CD4-positive, alpha-beta memory T cell (primary cell): ENCODE measurements around the gene PER1. TPM values are rescaled to one million over a fixed set of nuclear protein-coding genes. Genes with fewer than 3 reads are reported as not detected.
A peak's percentile ranks its signal among the peaks of the same experiment; 100 is the strongest.

Source experiments
- CTCF ChIA-PET: fragments of 350-600 bp; sonication (Branson Sonifier 250); formaldehyde crosslinking; loops from one replicate; lab custom pipeline; 2021; ENCODE audit warnings: inconsistent platforms; ENCODE audit not compliant: partially characterized antibody; lab: Charles Lee
- POLR2A ChIA-PET: fragments of 350-600 bp; sonication (Branson Sonifier 250); formaldehyde crosslinking; loops from one replicate; lab custom pipeline; 2021; ENCODE audit not compliant: partially characterized antibody; lab: Charles Lee
- DNase-seq, 5 donors: peaks; one replicate each; pipeline versions ENCODE4 v3.0.0 to v3.0.0-alpha.2; 2020 to 2022; ENCODE audit warnings: mixed read lengths in 1 of 5
- H3K27ac ChIP-seq: one replicate; pipeline ENCODE4 v1.7.0; 2013; ENCODE audit warnings: low read depth, low read length
- H3K27me3 ChIP-seq: 2 replicates; pipeline ENCODE4 v1.7.0; 2013; ENCODE audit warnings: mild to moderate bottlenecking, low read length, moderate library complexity; ENCODE audit not compliant: insufficient read depth
- H3K36me3 ChIP-seq: 2 replicates; pipeline ENCODE4 v1.7.0; 2013; ENCODE audit warnings: mild to moderate bottlenecking, low read length, moderate library complexity; ENCODE audit not compliant: insufficient read depth
- H3K4me1 ChIP-seq: 2 replicates; pipeline ENCODE4 v1.7.0; 2013; ENCODE audit warnings: mild to moderate bottlenecking, low read length, moderate library complexity; ENCODE audit not compliant: insufficient read depth
- H3K4me3 ChIP-seq, 2 donors: one replicate each; pipeline ENCODE4 v1.7.0; 2013; ENCODE audit warnings: low read length in 2 of 2, mild to moderate bottlenecking in 1 of 2
- H3K9me3 ChIP-seq, 2 donors: one replicate each; pipeline ENCODE4 v1.7.0; 2013; ENCODE audit warnings: low read length in 2 of 2, control low read depth in 1 of 2; ENCODE audit not compliant: control insufficient read depth in 1 of 2
- H3K27ac Mint-ChIP-seq, 7 donors: one replicate each; pipeline ENCODE4 v1.8.0; 2020 to 2021; ENCODE audit warnings: mixed read lengths in 7 of 7, mild to moderate bottlenecking in 6 of 7, inconsistent platforms in 3 of 7, moderate library complexity in 3 of 7
- H3K27me3 Mint-ChIP-seq, 2 donors: one replicate each; pipeline ENCODE4 v1.8.0; 2020 to 2021; ENCODE audit warnings: mixed read lengths in 2 of 2
- H3K36me3 Mint-ChIP-seq, 2 donors: one replicate each; pipeline ENCODE4 v1.8.0; 2020 to 2021; ENCODE audit warnings: mixed read lengths in 2 of 2, inconsistent platforms in 1 of 2, mild to moderate bottlenecking in 1 of 2
- H3K4me1 Mint-ChIP-seq, 4 donors: one replicate each; pipeline ENCODE4 v1.8.0; 2020 to 2021; ENCODE audit warnings: mixed read lengths in 4 of 4, mild to moderate bottlenecking in 1 of 4
- H3K4me3 Mint-ChIP-seq, 8 donors: one replicate each; pipeline ENCODE4 v1.8.0; 2020 to 2021; ENCODE audit warnings: mixed read lengths in 8 of 8, mild to moderate bottlenecking in 7 of 8, moderate library complexity in 6 of 8, inconsistent platforms in 3 of 8
- H3K9me3 Mint-ChIP-seq, 8 donors: one replicate each; pipeline ENCODE4 v1.8.0; 2020 to 2021; ENCODE audit warnings: mixed read lengths in 8 of 8, mild to moderate bottlenecking in 5 of 8, inconsistent platforms in 3 of 8, moderate library complexity in 1 of 8
- intact Hi-C: fragments of 100-400 bp; cut with micrococcal nuclease; formaldehyde crosslinking; loops from one replicate; pipeline ENCODE4 v1.15.1; 2023
- polyA plus RNA-seq, 2 donors: library from polyadenylated mRNA; unstranded; fragments of 300-500 nt; fragmentation: Illumina TruSeq; gene quantifications; one replicate each; pipeline ENCODE4 v1.2.3, GENCODE V29; 2021
- total RNA-seq, 2 experiments: library from RNA; stranded (reverse); gene quantifications; one replicate each; pipeline ENCODE4 v1.2.3, GENCODE V29; 2021

The PER1 gene, protein sequence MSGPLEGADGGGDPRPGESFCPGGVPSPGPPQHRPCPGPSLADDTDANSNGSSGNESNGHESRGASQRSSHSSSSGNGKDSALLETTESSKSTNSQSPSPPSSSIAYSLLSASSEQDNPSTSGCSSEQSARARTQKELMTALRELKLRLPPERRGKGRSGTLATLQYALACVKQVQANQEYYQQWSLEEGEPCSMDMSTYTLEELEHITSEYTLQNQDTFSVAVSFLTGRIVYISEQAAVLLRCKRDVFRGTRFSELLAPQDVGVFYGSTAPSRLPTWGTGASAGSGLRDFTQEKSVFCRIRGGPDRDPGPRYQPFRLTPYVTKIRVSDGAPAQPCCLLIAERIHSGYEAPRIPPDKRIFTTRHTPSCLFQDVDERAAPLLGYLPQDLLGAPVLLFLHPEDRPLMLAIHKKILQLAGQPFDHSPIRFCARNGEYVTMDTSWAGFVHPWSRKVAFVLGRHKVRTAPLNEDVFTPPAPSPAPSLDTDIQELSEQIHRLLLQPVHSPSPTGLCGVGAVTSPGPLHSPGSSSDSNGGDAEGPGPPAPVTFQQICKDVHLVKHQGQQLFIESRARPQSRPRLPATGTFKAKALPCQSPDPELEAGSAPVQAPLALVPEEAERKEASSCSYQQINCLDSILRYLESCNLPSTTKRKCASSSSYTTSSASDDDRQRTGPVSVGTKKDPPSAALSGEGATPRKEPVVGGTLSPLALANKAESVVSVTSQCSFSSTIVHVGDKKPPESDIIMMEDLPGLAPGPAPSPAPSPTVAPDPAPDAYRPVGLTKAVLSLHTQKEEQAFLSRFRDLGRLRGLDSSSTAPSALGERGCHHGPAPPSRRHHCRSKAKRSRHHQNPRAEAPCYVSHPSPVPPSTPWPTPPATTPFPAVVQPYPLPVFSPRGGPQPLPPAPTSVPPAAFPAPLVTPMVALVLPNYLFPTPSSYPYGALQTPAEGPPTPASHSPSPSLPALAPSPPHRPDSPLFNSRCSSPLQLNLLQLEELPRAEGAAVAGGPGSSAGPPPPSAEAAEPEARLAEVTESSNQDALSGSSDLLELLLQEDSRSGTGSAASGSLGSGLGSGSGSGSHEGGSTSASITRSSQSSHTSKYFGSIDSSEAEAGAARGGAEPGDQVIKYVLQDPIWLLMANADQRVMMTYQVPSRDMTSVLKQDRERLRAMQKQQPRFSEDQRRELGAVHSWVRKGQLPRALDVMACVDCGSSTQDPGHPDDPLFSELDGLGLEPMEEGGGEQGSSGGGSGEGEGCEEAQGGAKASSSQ (N-terminal part only)
- total RNA-seq (10 to 100 TPM; 78.9 to 79.4 TPM), polyA plus RNA-seq (10 to 100 TPM in 1 of 2 donors, 1 to 10 TPM in 1; 3.7 to 18.6 TPM)

DNA sequence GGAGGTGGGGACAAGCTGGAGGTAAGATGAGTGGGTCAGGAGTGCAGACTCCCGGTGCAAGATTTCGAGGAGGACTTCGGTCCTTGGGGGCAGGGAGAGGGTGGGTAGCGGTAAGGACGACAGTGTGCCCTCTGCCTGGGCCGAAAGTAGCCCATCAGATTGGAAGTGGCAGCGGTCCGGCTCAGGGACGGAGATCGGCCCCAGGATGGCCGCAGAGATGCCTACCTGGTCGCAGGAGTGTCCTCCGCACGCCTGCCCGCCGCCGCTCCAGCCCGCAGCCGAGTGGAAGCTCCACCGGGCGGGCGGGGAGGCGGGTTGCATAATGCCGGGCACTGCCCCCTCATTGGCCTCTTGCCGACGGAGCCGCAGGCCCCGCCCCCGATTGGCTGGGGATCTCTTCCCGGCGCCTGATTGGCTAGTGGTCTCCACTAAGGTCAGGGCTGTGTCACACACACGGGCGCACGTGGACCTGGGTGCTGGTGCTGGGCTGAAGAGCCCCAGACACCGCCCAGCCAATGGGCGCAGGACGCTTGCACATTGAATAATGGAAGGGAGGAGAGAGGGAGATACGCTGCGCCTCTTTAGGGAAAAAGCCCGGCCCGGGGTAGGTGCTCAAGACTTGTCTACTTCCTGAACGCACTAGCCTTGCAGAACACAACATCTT lies at the start of gene PER1:
Gene PER1, minus strand, starts transcription at position 293 of the 664 bp plus-strand sequence. CDS start 1,698 bp downstream, outside the sequence.
- Histone ChIP-seq H3K9me3 (no peaks in the 10 kb centered on the region), H3K4me3 (peak within 1 kb of the TSS; percentile 74 to 89), H3K4me1 (peaks cover 60% of the 10 kb centered on the region), H3K27me3 (no peaks in the 10 kb centered on the region), H3K27ac (peak within 1 kb of the TSS; percentile 100), H3K36me3 (peaks cover 33% of the 10 kb centered on the region)
- H3K36me3 Mint-ChIP-seq = peaks cover 14 to 53% of the 10 kb centered on the region in 2 donors
- intact Hi-C loops = no loop called here
- peaks cover 30 to 58% (median 38%) of the 10 kb centered on the region in 4 donors for H3K4me1 Mint-ChIP-seq
- ChIA-PET CTCF (interaction anchor here (0.9 to 7.7 kb wide), 4 partner anchors 12 to 149 kb away, joined by 3 to 93 read pairs (median 8); no protein-coding TSS in a partner anchor), POLR2A (interaction anchor here (0.6 to 23.4 kb wide), 14 partner anchors 8 to 465 kb away, joined by 3 to 1074 read pairs (median 8); partner anchors contain the start of genes ALOXE3, BORCS6, CTC1 and HES7)
- DNase-seq = peak; percentile 83 to 94 (median 87)
- no peak within 1 kb of the TSS for H3K27ac Mint-ChIP-seq
- peak within 1 kb of the TSS in 7 of 8 donors; percentile 91 to 98 (median 93) for H3K4me3 Mint-ChIP-seq
- H3K27me3 Mint-ChIP-seq = no peaks in the 10 kb centered on the region
- H3K9me3 Mint-ChIP-seq = peaks cover 0 to 21% (median 0%) of the 10 kb centered on the region in 8 donors

DNA sequence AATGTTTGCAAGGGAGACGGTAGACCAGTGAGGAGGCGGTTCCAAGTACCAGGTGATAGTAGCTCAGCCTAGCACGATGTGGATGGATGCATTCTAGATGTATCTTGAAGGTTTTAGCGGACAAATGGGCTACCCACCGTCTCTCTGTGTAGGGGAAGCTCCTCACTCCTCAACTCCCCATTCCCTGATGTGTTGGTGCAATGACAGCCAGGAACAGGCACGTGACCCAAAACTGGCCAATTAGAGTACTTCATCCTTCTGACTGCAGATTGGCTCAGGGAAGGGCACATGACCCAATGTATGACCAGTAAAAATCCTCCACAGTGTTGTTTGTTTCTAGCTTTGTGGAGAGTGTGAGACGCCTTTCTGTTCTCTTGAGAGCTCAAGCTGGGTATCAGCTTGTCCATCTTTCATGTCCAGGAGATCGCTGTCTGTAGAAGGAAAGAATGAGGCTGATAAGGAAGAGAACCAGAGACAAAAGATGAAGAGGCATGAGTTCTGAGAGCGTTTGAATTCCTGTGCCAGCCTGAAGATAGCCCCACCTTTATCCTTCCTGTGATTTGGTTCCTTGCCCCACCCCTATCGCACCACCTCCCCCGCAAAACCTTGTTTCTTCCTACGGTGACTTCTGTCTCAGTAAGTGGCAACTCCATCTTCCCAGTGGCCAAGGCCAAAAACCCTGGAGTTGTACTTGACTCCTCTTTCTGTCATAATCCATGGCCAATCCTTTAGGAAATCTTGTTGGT lies 40.0 kb upstream of the PER1 start:
- ChIA-PET POLR2A (interaction anchor here (1.2 to 26.2 kb wide), 13 partner anchors 8 to 357 kb away, joined by 3 to 1074 read pairs (median 15); partner anchors contain the start of genes ALOXE3, AURKB, CTC1 and PER1), CTCF (interaction anchor here (0.8 to 1.6 kb wide), 8 partner anchors 31 to 109 kb away, joined by 3 to 10 read pairs (median 4); no protein-coding TSS in a partner anchor)
- peak overlapping the region; percentile 15 for H3K27ac ChIP-seq
- H3K27me3 ChIP-seq = no peaks in the 10 kb centered on the region
- Mint-ChIP-seq H3K4me3 (no peak overlapping the region), H3K36me3 (peaks cover 0 to 4% of the 10 kb centered on the region in 2 donors), H3K27me3 (no peaks in the 10 kb centered on the region), H3K4me1 (peaks cover 12 to 22% (median 16%) of the 10 kb centered on the region in 4 donors), H3K27ac (no peak overlapping the region), H3K9me3 (no peaks in the 10 kb centered on the region)
- H3K9me3 ChIP-seq = no peaks in the 10 kb centered on the region
- no peaks in the 10 kb centered on the region for H3K36me3 ChIP-seq
- intact Hi-C loops = no loop called here
- peak overlapping the region in 1 of 2 donors; percentile 25 for H3K4me3 ChIP-seq
- peaks cover 44% of the 10 kb centered on the region for H3K4me1 ChIP-seq
- peak; percentile 56 to 74 (median 66) for DNase-seq

- Mint-ChIP-seq H3K36me3 (peaks cover 0 to 4% of the 10 kb centered on the region in 2 donors), H3K9me3 (no peaks in the 10 kb centered on the region), H3K27ac (peak overlapping the region in 5 of 7 donors; percentile 78 to 94 (median 91)), H3K4me1 (peaks cover 7 to 15% (median 12%) of the 10 kb centered on the region in 4 donors), H3K27me3 (no peaks in the 10 kb centered on the region), H3K4me3 (peak overlapping the region in 4 of 8 donors; percentile 13 to 92 (median 66))
- Histone ChIP-seq H3K9me3 (no peaks in the 10 kb centered on the region), H3K27me3 (no peaks in the 10 kb centered on the region), H3K27ac (no peak overlapping the region), H3K36me3 (no peaks in the 10 kb centered on the region), H3K4me1 (peaks cover 44% of the 10 kb centered on the region), H3K4me3 (peak overlapping the region in 1 of 2 donors; percentile 100)
- CTCF ChIA-PET = interaction anchor here (0.8 to 5.9 kb wide), 9 partner anchors 9 to 105 kb away, joined by 3 to 72 read pairs (median 4); partner anchors contain the start of genes ALOXE3, CTC1 and SLC25A35
- no peak for DNase-seq
- intact Hi-C loops = loop anchor here (1.0 kb wide), 1 partner anchor 10 kb away; no protein-coding TSS in a partner anchor
- POLR2A ChIA-PET = interaction anchor here (0.9 to 26.2 kb wide), 17 partner anchors 9 to 764 kb away, joined by 3 to 1074 read pairs (median 48); partner anchors contain the start of genes ALOXE3, AURKB, CTC1 and HES7
These were observed 38.3 kb upstream of the PER1 start for GRCh38 chr17:8190506-8190905.

DNA sequence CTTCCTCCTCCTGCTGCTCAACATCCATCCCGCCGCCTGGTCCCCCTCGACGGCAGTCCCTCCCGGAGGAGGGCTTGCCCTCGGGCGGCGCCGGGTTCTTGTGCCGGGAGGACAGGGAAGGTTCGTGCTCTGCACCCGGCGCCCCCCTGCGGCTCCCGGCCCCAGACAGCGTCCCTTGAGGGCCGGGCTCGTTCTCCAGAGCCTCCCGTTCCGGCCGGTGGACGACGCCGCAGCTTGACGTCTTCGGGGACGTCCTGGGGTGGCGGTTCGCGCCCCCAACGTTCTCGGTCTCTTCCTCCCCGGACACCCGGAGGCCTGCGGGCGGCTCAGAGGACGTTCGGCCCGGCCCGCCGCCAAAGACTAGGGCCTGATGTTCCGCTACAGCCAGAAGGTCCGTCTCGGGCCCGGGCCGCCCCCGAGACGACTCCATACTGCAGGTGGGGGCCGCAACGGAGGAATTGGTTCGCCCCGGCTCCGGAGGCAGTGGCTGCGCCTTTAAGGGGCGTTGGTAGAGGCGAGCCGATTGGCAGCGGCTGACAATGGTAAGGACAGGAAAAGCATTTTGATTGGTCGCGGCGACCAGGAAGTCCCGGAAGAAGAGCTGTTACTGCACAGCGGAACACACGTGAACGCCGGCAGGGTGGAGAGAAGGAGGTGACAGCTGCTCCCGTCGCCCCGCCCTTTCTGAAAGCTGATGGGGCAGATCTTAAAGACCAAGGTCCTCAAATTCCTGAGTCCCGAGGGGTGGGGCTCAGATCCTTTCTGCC lies 37.7 kb upstream of the PER1 start, which contains the start of gene BORCS6:
Gene BORCS6, minus strand, starts transcription at position 470 of the 767 bp plus-strand sequence. Its CDS starts 40 bp downstream, at position 430.
- peaks cover 7 to 15% (median 13%) of the 10 kb centered on the region in 4 donors for H3K4me1 Mint-ChIP-seq
- H3K9me3 Mint-ChIP-seq = no peaks in the 10 kb centered on the region
- peak within 1 kb of the TSS in 5 of 7 donors; percentile 78 to 94 (median 91) for H3K27ac Mint-ChIP-seq
- peak within 1 kb of the TSS in 5 of 8 donors; percentile 13 to 92 (median 41) for H3K4me3 Mint-ChIP-seq
- peak; percentile 93 to 98 (median 96) for DNase-seq
- ChIA-PET POLR2A (interaction anchor here (0.9 to 26.2 kb wide), 17 partner anchors 10 to 765 kb away, joined by 3 to 1074 read pairs (median 48); partner anchors contain the start of genes ALOXE3, AURKB, CTC1 and HES7), CTCF (interaction anchor here (0.6 to 5.9 kb wide), 13 partner anchors 10 to 111 kb away, joined by 3 to 72 read pairs (median 4); partner anchors contain the start of genes ALOXE3, CTC1 and SLC25A35)
- no peaks in the 10 kb centered on the region for H3K27me3 Mint-ChIP-seq
- intact Hi-C loops = loop anchor here (1.0 kb wide), 1 partner anchor 10 kb away; no protein-coding TSS in a partner anchor
- no peaks in the 10 kb centered on the region for H3K27me3 ChIP-seq
- no peaks in the 10 kb centered on the region for H3K36me3 ChIP-seq
- peak within 1 kb of the TSS; percentile 76 to 100 for H3K4me3 ChIP-seq
- no peaks in the 10 kb centered on the region for H3K9me3 ChIP-seq
- H3K27ac ChIP-seq = peak within 1 kb of the TSS; percentile 82
- H3K4me1 ChIP-seq = peaks cover 44% of the 10 kb centered on the region
- peaks cover 0 to 4% of the 10 kb centered on the region in 2 donors for H3K36me3 Mint-ChIP-seq
